ENCODE results near the gene SEC14L3.

The SEC14L3 gene

DNA sequence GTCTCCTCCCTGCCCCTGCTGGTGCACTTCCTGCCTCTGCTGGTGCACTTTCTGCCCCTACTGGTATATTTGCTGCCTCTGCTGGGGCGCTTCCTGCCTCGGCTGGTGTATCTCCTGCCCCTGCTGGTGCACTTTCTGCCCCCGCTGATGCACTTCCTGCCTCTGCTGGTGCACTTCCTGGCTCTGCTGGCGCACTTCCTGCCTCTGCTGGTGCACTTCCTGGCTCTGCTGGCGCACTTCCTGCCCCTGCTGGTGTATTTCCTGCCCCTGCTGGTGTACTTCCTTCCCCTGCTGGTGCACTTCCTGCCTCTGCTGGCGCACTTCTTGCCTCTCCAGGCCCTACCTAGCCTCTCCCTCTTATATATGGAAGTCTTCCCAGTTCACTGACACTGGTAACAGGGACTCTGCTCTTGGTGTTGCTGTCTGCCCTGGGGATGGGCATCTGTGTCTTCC is 36.1 kb downstream of the SEC14L3 start:
- Histone ChIP-seq H3K36me3 (ENCODE audit: low read depth) (no peaks in the 10 kb centered on the region), H3K9me3 (ENCODE audit: severe bottlenecking) (no peaks in the 10 kb centered on the region), H3K4me1 (ENCODE audit: insufficient read depth, poor library complexity, severe bottlenecking) (no peaks in the 10 kb centered on the region), H3K27me3 (ENCODE audit: insufficient read depth, poor library complexity, severe bottlenecking) (no peaks in the 10 kb centered on the region), H3K4me3 (ENCODE audit: severe bottlenecking) (no peak overlapping the region), H3K27ac (ENCODE audit: poor library complexity, severe bottlenecking) (peak overlapping the region; percentile 16)
- no peak for DNase-seq (ENCODE audit: low spot score)
- ATAC-seq (ENCODE audit: low read depth) = no peak
- TF ChIP-seq, protein P1, sequence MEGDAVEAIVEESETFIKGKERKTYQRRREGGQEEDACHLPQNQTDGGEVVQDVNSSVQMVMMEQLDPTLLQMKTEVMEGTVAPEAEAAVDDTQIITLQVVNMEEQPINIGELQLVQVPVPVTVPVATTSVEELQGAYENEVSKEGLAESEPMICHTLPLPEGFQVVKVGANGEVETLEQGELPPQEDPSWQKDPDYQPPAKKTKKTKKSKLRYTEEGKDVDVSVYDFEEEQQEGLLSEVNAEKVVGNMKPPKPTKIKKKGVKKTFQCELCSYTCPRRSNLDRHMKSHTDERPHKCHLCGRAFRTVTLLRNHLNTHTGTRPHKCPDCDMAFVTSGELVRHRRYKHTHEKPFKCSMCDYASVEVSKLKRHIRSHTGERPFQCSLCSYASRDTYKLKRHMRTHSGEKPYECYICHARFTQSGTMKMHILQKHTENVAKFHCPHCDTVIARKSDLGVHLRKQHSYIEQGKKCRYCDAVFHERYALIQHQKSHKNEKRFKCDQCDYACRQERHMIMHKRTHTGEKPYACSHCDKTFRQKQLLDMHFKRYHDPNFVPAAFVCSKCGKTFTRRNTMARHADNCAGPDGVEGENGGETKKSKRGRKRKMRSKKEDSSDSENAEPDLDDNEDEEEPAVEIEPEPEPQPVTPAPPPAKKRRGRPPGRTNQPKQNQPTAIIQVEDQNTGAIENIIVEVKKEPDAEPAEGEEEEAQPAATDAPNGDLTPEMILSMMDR (IDR thresholded peaks at IDR 0.05; ENCODE audit: poor library complexity, severe bottlenecking) = no peak

DNA sequence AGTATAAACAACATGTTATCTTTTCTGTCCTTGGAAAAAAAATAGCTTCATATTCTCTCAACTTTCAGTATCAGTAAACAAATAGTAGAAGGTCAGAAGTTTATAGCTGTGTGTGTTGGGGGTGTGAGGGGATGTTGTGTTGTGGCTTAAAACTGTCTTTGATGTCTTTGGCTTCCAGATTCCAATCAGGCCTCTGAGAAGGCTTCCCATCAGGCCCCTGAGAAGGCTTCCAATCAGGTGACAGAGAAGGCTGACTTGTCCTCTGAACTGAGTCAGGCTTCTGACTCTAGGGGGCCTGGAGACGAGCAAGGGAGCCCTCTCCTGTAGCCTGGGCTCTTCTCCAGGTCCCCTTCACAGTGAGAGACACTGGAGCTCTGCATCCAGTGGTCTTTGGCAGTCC is 37.0 kb downstream of the SEC14L3 start:
- no peaks in the 10 kb centered on the region for H3K4me1 ChIP-seq (ENCODE audit: insufficient read depth, poor library complexity, severe bottlenecking)
- no peaks in the 10 kb centered on the region for H3K27me3 ChIP-seq (ENCODE audit: insufficient read depth, poor library complexity, severe bottlenecking)
- no peaks in the 10 kb centered on the region for H3K36me3 ChIP-seq (ENCODE audit: low read depth)
- ATAC-seq (ENCODE audit: low read depth) (no peak), DNase-seq (ENCODE audit: low spot score) (no peak)
- no peaks in the 10 kb centered on the region for H3K9me3 ChIP-seq (ENCODE audit: severe bottlenecking)
- no peak overlapping the region for H3K4me3 ChIP-seq (ENCODE audit: severe bottlenecking)
- no peak overlapping the region for H3K27ac ChIP-seq (ENCODE audit: poor library complexity, severe bottlenecking)
- TF ChIP-seq, protein P1 (IDR thresholded peaks at IDR 0.05; ENCODE audit: poor library complexity, severe bottlenecking) = no peak

DNA sequence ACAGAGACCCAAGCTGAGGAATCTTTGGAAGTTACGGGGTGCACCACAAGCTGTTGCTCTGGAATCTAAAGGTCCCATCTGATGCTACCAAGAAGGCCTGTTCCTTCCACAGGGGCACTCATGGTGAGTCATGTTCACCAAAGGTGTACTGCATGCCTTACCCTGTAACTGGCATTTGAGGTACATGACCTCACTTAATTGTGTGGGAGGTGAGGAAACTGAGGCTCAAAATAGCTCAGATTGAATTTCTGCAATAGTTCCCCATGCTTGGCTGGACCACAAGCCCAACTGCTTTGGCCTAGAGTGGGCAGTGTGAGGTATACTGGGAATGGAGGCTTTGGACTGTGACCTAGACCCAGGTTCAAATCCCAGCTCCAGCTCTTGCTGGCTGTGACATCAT is 38.0 kb downstream of the SEC14L3 start:
- TF ChIP-seq, protein P1 (IDR thresholded peaks at IDR 0.05; ENCODE audit: poor library complexity, severe bottlenecking) = no peak
- Histone ChIP-seq H3K4me1 (ENCODE audit: insufficient read depth, poor library complexity, severe bottlenecking) (no peaks in the 10 kb centered on the region), H3K9me3 (ENCODE audit: severe bottlenecking) (no peaks in the 10 kb centered on the region), H3K27me3 (ENCODE audit: insufficient read depth, poor library complexity, severe bottlenecking) (no peaks in the 10 kb centered on the region), H3K27ac (ENCODE audit: poor library complexity, severe bottlenecking) (no peak overlapping the region), H3K4me3 (ENCODE audit: severe bottlenecking) (no peak overlapping the region), H3K36me3 (ENCODE audit: low read depth) (peaks cover under 1% of the 10 kb centered on the region; the same call in 1 of the 2 replicates)
- DNase-seq (ENCODE audit: low spot score) (no peak), ATAC-seq (ENCODE audit: low read depth) (no peak)

- H3K36me3 ChIP-seq (ENCODE audit: low read depth) = peaks cover 6% of the 10 kb centered on the region; the same call in 1 of the 2 replicates
- H3K9me3 ChIP-seq (ENCODE audit: severe bottlenecking) = no peaks in the 10 kb centered on the region
- H3K4me3 ChIP-seq (ENCODE audit: severe bottlenecking) = no peak overlapping the region
- ATAC-seq (ENCODE audit: low read depth) = no peak
- no peak for DNase-seq (ENCODE audit: low spot score)
- TF ChIP-seq, protein P1 (IDR thresholded peaks at IDR 0.05; ENCODE audit: poor library complexity, severe bottlenecking) = no peak
- no peaks in the 10 kb centered on the region for H3K27me3 ChIP-seq (ENCODE audit: insufficient read depth, poor library complexity, severe bottlenecking)
- no peak overlapping the region for H3K27ac ChIP-seq (ENCODE audit: poor library complexity, severe bottlenecking)
- no peaks in the 10 kb centered on the region for H3K4me1 ChIP-seq (ENCODE audit: insufficient read depth, poor library complexity, severe bottlenecking)
Observed at GRCh38 chr22:30433227-30433626, 38.6 kb downstream of the SEC14L3 start.

- H3K27ac ChIP-seq (ENCODE audit: poor library complexity, severe bottlenecking) = no peak overlapping the region
- no peak overlapping the region for H3K4me3 ChIP-seq (ENCODE audit: severe bottlenecking)
- ATAC-seq (ENCODE audit: low read depth) = no peak
- peaks cover 12% of the 10 kb centered on the region; the same call in 1 of the 2 replicates for H3K36me3 ChIP-seq (ENCODE audit: low read depth)
- H3K9me3 ChIP-seq (ENCODE audit: severe bottlenecking) = no peaks in the 10 kb centered on the region
- TF ChIP-seq, protein P1 (IDR thresholded peaks at IDR 0.05; ENCODE audit: poor library complexity, severe bottlenecking) = no peak
- no peaks in the 10 kb centered on the region for H3K27me3 ChIP-seq (ENCODE audit: insufficient read depth, poor library complexity, severe bottlenecking)
- H3K4me1 ChIP-seq (ENCODE audit: insufficient read depth, poor library complexity, severe bottlenecking) = no peaks in the 10 kb centered on the region
- DNase-seq (ENCODE audit: low spot score) = no peak
Observed at GRCh38 chr22:30432520-30432919, 39.3 kb downstream of the SEC14L3 start.
